HL-60/S4 (cell line): ENCODE measurements around the gene RUNX2.

Experiments
- in situ Hi-C: fragments of 300-500 bp; cut with MboI; formaldehyde crosslinking; loops from 2 replicates; pipeline ENCODE4 v1.14.3; 2022; ENCODE audit warnings: low sequenced_read_pairs

RUNX2 gene

GRCh38 chr6:45398075-45398813, 70.1 kb downstream of the RUNX2 start:
- in situ Hi-C loops: no loop called here

- in situ Hi-C loops: loop anchor here (25.0 kb wide), 1 partner anchor 512 kb away; no protein-coding TSS in a partner anchor
These were observed 71.9 kb downstream of the RUNX2 start for GRCh38 chr6:45400021-45400420.

GRCh38 chr6:45411959-45412358, 83.8 kb downstream of the RUNX2 start:
- in situ Hi-C loops: loop anchor here (10.0 to 25.0 kb wide), 2 partner anchors 500 to 767 kb away; no protein-coding TSS in a partner anchor

GRCh38 chr6:45415315-45415714, 87.2 kb downstream of the RUNX2 start:
- in situ Hi-C loops: loop anchor here (10.0 to 25.0 kb wide), 2 partner anchors 497 to 771 kb away; no protein-coding TSS in a partner anchor

- in situ Hi-C loops: loop anchor here (10.0 to 25.0 kb wide), 2 partner anchors 496 to 771 kb away; no protein-coding TSS in a partner anchor
These were observed 87.8 kb downstream of the RUNX2 start for GRCh38 chr6:45415788-45416518.

GRCh38 chr6:45416700-45417099, 88.6 kb downstream of the RUNX2 start:
- in situ Hi-C loops: loop anchor here (10.0 to 25.0 kb wide), 2 partner anchors 496 to 772 kb away; no protein-coding TSS in a partner anchor

GRCh38 chr6:45417436-45417835, 89.3 kb downstream of the RUNX2 start:
- in situ Hi-C loops: loop anchor here (10.0 to 25.0 kb wide), 2 partner anchors 495 to 773 kb away; no protein-coding TSS in a partner anchor

GRCh38 chr6:45419571-45420082, 91.5 kb downstream of the RUNX2 start:
- in situ Hi-C loops: loop anchor here (5.0 to 25.0 kb wide), 3 partner anchors 298 to 775 kb away; no protein-coding TSS in a partner anchor

GRCh38 chr6:45420083-45420908, 92.2 kb downstream of the RUNX2 start:
- in situ Hi-C loops: loop anchor here (5.0 to 25.0 kb wide), 2 partner anchors 297 to 492 kb away; no protein-coding TSS in a partner anchor

GRCh38 chr6:45420909-45421708, 93.0 kb downstream of the RUNX2 start:
- in situ Hi-C loops: loop anchor here (5.0 to 25.0 kb wide), 2 partner anchors 296 to 491 kb away; no protein-coding TSS in a partner anchor

- in situ Hi-C loops: loop anchor here (5.0 to 25.0 kb wide), 2 partner anchors 295 to 490 kb away; no protein-coding TSS in a partner anchor
These were observed 93.8 kb downstream of the RUNX2 start for GRCh38 chr6:45421709-45422502.

- in situ Hi-C loops: loop anchor here (5.0 to 25.0 kb wide), 2 partner anchors 295 to 490 kb away; no protein-coding TSS in a partner anchor
These were observed 94.5 kb downstream of the RUNX2 start for GRCh38 chr6:45422503-45423110.

GRCh38 chr6:45423111-45423823, 95.1 kb downstream of the RUNX2 start:
- in situ Hi-C loops: loop anchor here (5.0 to 25.0 kb wide), 2 partner anchors 294 to 489 kb away; no protein-coding TSS in a partner anchor

- in situ Hi-C loops: loop anchor here (5.0 to 25.0 kb wide), 2 partner anchors 293 to 488 kb away; no protein-coding TSS in a partner anchor
These were observed 95.8 kb downstream of the RUNX2 start for GRCh38 chr6:45423824-45424450.

- in situ Hi-C loops: loop anchor here (5.0 to 25.0 kb wide), 2 partner anchors 293 to 488 kb away; no protein-coding TSS in a partner anchor
These were observed 96.3 kb downstream of the RUNX2 start for GRCh38 chr6:45424451-45424861.

- in situ Hi-C loops: no loop called here
These were observed 98.1 kb downstream of the RUNX2 start for GRCh38 chr6:45426251-45426650.

- in situ Hi-C loops: no loop called here
These were observed 99.6 kb downstream of the RUNX2 start for GRCh38 chr6:45427726-45428125.
